ENCODE results near the gene XPO5.
"Not testable (repeated sequence)": the region's sequence is repeated elsewhere in the genome, so short reads cannot be mapped to it uniquely, and the experiment has no call there.

The XPO5 gene

GRCh38 chr6:43575772-43576551 is at the start of gene XPO5, which contains the start of gene POLH:
XPO5 (minus strand) TSS chr6:43576038; CDS start chr6:43575864, 174 bp downstream.
POLH (plus strand) TSS chr6:43576185; CDS start chr6:43582320, 6,135 bp downstream.
- peak; percentile 94 for DNase-seq

- no peak for DNase-seq
Measured at GRCh38 chr6:43625393-43625992, 49.7 kb upstream of the XPO5 start.

GRCh38 chr6:43624786-43625288 is 49.0 kb upstream of the XPO5 start:
- no peak for DNase-seq

GRCh38 chr6:43623880-43624785 is 48.3 kb upstream of the XPO5 start:
- DNase-seq, result no peak

- DNase-seq, result no peak
Measured at GRCh38 chr6:43622541-43622940, 46.7 kb upstream of the XPO5 start.

GRCh38 chr6:43621836-43622180 is 46.0 kb upstream of the XPO5 start:
- DNase-seq, result no peak

GRCh38 chr6:43621078-43621835 is 45.4 kb upstream of the XPO5 start:
- DNase-seq, result no peak

GRCh38 chr6:43616725-43617472 is 41.1 kb upstream of the XPO5 start:
- no peak for DNase-seq

GRCh38 chr6:43614396-43614730 is 38.5 kb upstream of the XPO5 start:
- DNase-seq, result no peak

- DNase-seq, result no peak
Measured at GRCh38 chr6:43613721-43614395, 38.0 kb upstream of the XPO5 start.

- DNase-seq, result no peak
Measured at GRCh38 chr6:43610431-43610830, 34.6 kb upstream of the XPO5 start.

- no peak for DNase-seq
Measured at GRCh38 chr6:43609402-43609801, 33.6 kb upstream of the XPO5 start.

GRCh38 chr6:43608807-43609206 is 33.0 kb upstream of the XPO5 start:
- DNase-seq, result no peak

GRCh38 chr6:43608310-43608763 is 32.5 kb upstream of the XPO5 start:
- peak; percentile 65 for DNase-seq

- DNase-seq, result no peak
Measured at GRCh38 chr6:43606019-43606418, 30.2 kb upstream of the XPO5 start.

- DNase-seq, result no peak
Measured at GRCh38 chr6:43604174-43604573, 28.3 kb upstream of the XPO5 start.

GRCh38 chr6:43600595-43600994 is 24.8 kb upstream of the XPO5 start:
- no peak for DNase-seq

GRCh38 chr6:43593938-43594337 is 18.1 kb upstream of the XPO5 start:
- no peak for DNase-seq

GRCh38 chr6:43589564-43589963 is 13.7 kb upstream of the XPO5 start:
- not testable (repeated sequence) for DNase-seq

- no peak for DNase-seq
Measured at GRCh38 chr6:43588194-43588593, 12.4 kb upstream of the XPO5 start.

- no peak for DNase-seq
Measured at GRCh38 chr6:43584892-43585570, 9.2 kb upstream of the XPO5 start.

Data from COR-L47 (cell line).